SK-N-SH (cell line): Measurements from ENCODE around the gene SECISBP2L. TPM values are rescaled to one million over a fixed set of nuclear protein-coding genes. Genes with fewer than 3 reads are reported as not detected.

Source experiments
- CTCF ChIA-PET: fragments of 300-600, 350-600 bp; formaldehyde crosslinking; extraction: SDS; loops from one replicate; lab custom pipeline; 2021; lab: Yijun Ruan, JAX
- POLR2A ChIA-PET: fragments of 350-600 bp; sonication (Branson Sonifier 250); formaldehyde crosslinking; extraction: SDS; loops from one replicate; lab custom pipeline; 2020; ENCODE audit warnings: antibody characterized with exemption, inconsistent platforms; lab: Yijun Ruan, JAX
- DNase-seq: peaks from one replicate; pipeline ENCODE4 v3.0.0; 2012
- H2AFZ ChIP-seq: fragments of 200-600 bp; sonication (generic); 2 replicates; pipeline ENCODE4 v1.8.1; 2016; ENCODE audit warnings: antibody characterized with exemption, mild to moderate bottlenecking, low read depth
- H3F3A ChIP-seq: fragments of 200-600 bp; sonication (generic); replicated peaks from 2 replicates; pipeline ENCODE3; 2016; ENCODE audit warnings: antibody characterized with exemption, mild to moderate bottlenecking; ENCODE audit not compliant: insufficient read depth
- H3K27ac ChIP-seq, 2 experiments: fragments of 200-500 bp in 1 of 2; fragments of 200-600 bp in 1 of 2; sonication (Bioruptor generic) in 1 of 2; sonication (generic), shearing (Covaris generic) in 1 of 2; 2 replicates each; pipeline versions ENCODE4 v1.5.1 to v1.6.1; 2014 to 2016; ENCODE audit warnings: low read depth in 2 of 2, inconsistent platforms in 1 of 2, low read length in 1 of 2, mild to moderate bottlenecking in 1 of 2, mixed read lengths in 1 of 2
- H3K27me3 ChIP-seq: fragments of 200-600 bp; sonication (generic), shearing (Covaris generic); 2 replicates; pipeline ENCODE4 v1.6.1; 2016; ENCODE audit warnings: mixed run types; ENCODE audit not compliant: insufficient read depth
- H3K36me3 ChIP-seq, 2 experiments: fragments of 200-500 bp in 1 of 2; fragments of 200-600 bp in 1 of 2; sonication (Bioruptor generic) in 1 of 2; sonication (generic) in 1 of 2; replicated peaks in 1 of 2; 2 replicates each; pipeline versions ENCODE3 to v1.5.1; 2014 to 2016; ENCODE audit warnings: low read length in 1 of 2, mild to moderate bottlenecking in 1 of 2; ENCODE audit not compliant: insufficient read depth in 2 of 2, control insufficient read depth in 1 of 2
- H3K4me1 ChIP-seq, 2 experiments: fragments of 200-500 bp in 1 of 2; fragments of 200-600 bp in 1 of 2; sonication (Bioruptor generic) in 1 of 2; sonication (generic), shearing (Covaris generic) in 1 of 2; 2 replicates each; pipeline versions ENCODE4 v1.5.1 to v1.6.1; 2014 to 2016; ENCODE audit warnings: low read depth in 1 of 2, low read length in 1 of 2, mixed run types in 1 of 2; ENCODE audit not compliant: insufficient read depth in 2 of 2, control insufficient read depth in 1 of 2
- H3K4me2 ChIP-seq: fragments of 200-600 bp; sonication (generic), shearing (Covaris generic); 2 replicates; pipeline ENCODE4 v1.6.1; 2017; ENCODE audit warnings: mixed run types
- H3K4me3 ChIP-seq, 2 experiments: fragments of 200-500 bp in 1 of 2; fragments of 200-600 bp in 1 of 2; sonication (Bioruptor generic) in 1 of 2; sonication (generic), shearing (Covaris generic) in 1 of 2; 2 replicates each; pipeline versions ENCODE4 v1.5.1 to v1.8.1; 2014 to 2016; ENCODE audit warnings: low read depth in 2 of 2, inconsistent platforms in 1 of 2, low read length in 1 of 2, mild to moderate bottlenecking in 1 of 2, mixed read lengths in 1 of 2, moderate library complexity in 1 of 2
- H3K79me2 ChIP-seq: fragments of 200-600 bp; sonication (generic); 2 replicates; pipeline ENCODE4 v1.8.1; 2017; ENCODE audit warnings: mild to moderate bottlenecking; ENCODE audit not compliant: insufficient read depth
- H3K9ac ChIP-seq: fragments of 200-600 bp; sonication (generic); 2 replicates; pipeline ENCODE4 v1.6.1; 2017; ENCODE audit warnings: mixed run types
- H3K9me2 ChIP-seq: fragments of 200-600 bp; sonication (generic); 2 replicates; pipeline ENCODE4 v1.6.1; 2017; ENCODE audit warnings: mixed run types
- H3K9me3 ChIP-seq: fragments of 200-600 bp; sonication (generic); 2 replicates; pipeline ENCODE4 v1.6.1; 2017; ENCODE audit warnings: mixed run types, mild to moderate bottlenecking, moderate library complexity
- H4K20me1 ChIP-seq: fragments of 200-600 bp; sonication (generic); 2 replicates; pipeline ENCODE4 v1.6.1; 2017; ENCODE audit warnings: mild to moderate bottlenecking, mixed run types; ENCODE audit not compliant: insufficient read depth
- CHD2 ChIP-seq: fragments of 150-350 bp; IDR thresholded peaks from 2 replicates; pipeline ENCODE4 v1.6.1; 2018; ENCODE audit warnings: low read length; ENCODE audit not compliant: partially characterized antibody
- MXI1 ChIP-seq: IDR thresholded peaks from 2 replicates; pipeline ENCODE4 v1.6.1; 2012; ENCODE audit warnings: mild to moderate bottlenecking, low read depth, low read length, improper control_type of control experiment
- NRF1 ChIP-seq: IDR thresholded peaks from 2 replicates; pipeline ENCODE4 v1.6.1; 2012; ENCODE audit warnings: low read depth, mild to moderate bottlenecking, low read length
- PBX3 ChIP-seq: IDR thresholded peaks from 2 replicates; pipeline ENCODE4; 2012
- REST ChIP-seq: IDR thresholded peaks from 2 replicates; pipeline ENCODE4 v1.6.1; 2012; ENCODE audit warnings: mild to moderate bottlenecking, low read depth, low read length, moderate library complexity
- SIN3A ChIP-seq: IDR thresholded peaks from 2 replicates; pipeline ENCODE4 v1.6.1; 2012; ENCODE audit warnings: low read depth, mild to moderate bottlenecking, low read length, moderate library complexity, borderline replicate concordance
- TCF12 ChIP-seq: IDR thresholded peaks from 2 replicates; pipeline ENCODE4 v1.4.0; 2012
- USF1 ChIP-seq: IDR thresholded peaks from 2 replicates; pipeline ENCODE4 v1.4.0; 2012; ENCODE audit warnings: low read depth, borderline replicate concordance
- WGBS: methylation state at CpG from one replicate; pipeline ENCODE4 v1.1.6; 2017; ENCODE audit warnings: low lambda C conversion rate; 5-methylcytosine and 5-hydroxymethylcytosine counted together
- polyA plus RNA-seq, 3 experiments: library from polyadenylated mRNA; depleted of rRNA; stranded (reverse); fragments of >200 nt; gene quantifications; 2 replicates each; pipeline ENCODE4 v1.2.3, GENCODE V29; 2012

SECISBP2L gene
- polyA plus RNA-seq, 1 of the 3 experiments (the other 2 are of a cell fraction) = 6.0 TPM

GRCh38 chr15:49082960-49083359 is 36.7 kb upstream of the SECISBP2L start:
- 19% methylated on average over 1 of the region's 1 CpG for WGBS
- DNase-seq = no peak
- CTCF ChIA-PET = no interaction called here
- TF ChIP-seq NRF1 (no peak), CHD2 (no peak), TCF12 (peak; percentile 43; the same call in 1 of the 2 replicates)
- Histone ChIP-seq H3K4me1 (no peaks in the 10 kb centered on the region; a peak in 1 of 4 replicates), H3K27ac (peak overlapping the region in 1 of 2 experiments; percentile 75; a peak in 2 of 4 replicates), H4K20me1 (no peaks in the 10 kb centered on the region), H3K27me3 (no peaks in the 10 kb centered on the region), H3K9me2 (no peaks in the 10 kb centered on the region), H3K79me2 (no peaks in the 10 kb centered on the region), H3K9ac (no peak overlapping the region), H2AFZ (0 out of 2 replicates have a peak overlapping the region, but pooled peaks have one; percentile 0), H3K4me2 (no peak overlapping the region), H3K9me3 (no peaks in the 10 kb centered on the region), H3K4me3 (no peak overlapping the region), H3F3A (peaks cover 3% of the 10 kb centered on the region), H3K36me3 (no peaks in the 10 kb centered on the region)
- POLR2A ChIA-PET = no interaction called here

- POLR2A ChIA-PET = no interaction called here
- Histone ChIP-seq H3F3A (peaks cover 2% of the 10 kb centered on the region), H2AFZ (no peak overlapping the region), H3K4me3 (no peak overlapping the region), H3K4me1 (no peaks in the 10 kb centered on the region; a peak in 1 of 4 replicates), H3K27ac (no peak overlapping the region), H3K4me2 (no peak overlapping the region), H3K79me2 (no peaks in the 10 kb centered on the region), H3K36me3 (no peaks in the 10 kb centered on the region), H3K9me2 (no peaks in the 10 kb centered on the region), H3K9me3 (no peaks in the 10 kb centered on the region), H3K27me3 (no peaks in the 10 kb centered on the region), H4K20me1 (no peaks in the 10 kb centered on the region), H3K9ac (no peak overlapping the region)
- no peak for DNase-seq
- WGBS = 81% methylated on average over 8 of the region's 23 CpGs
- CTCF ChIA-PET = interaction anchor here (0.6 kb wide), 1 partner anchor 11 kb away, joined by 3 read pairs; no protein-coding TSS in a partner anchor
- TF ChIP-seq USF1 = no peak
- TF ChIP-seq REST = no peak
- no peak for TF ChIP-seq PBX3
- TF ChIP-seq MXI1 = no peak
- no peak for TF ChIP-seq SIN3A
Measured at GRCh38 chr15:49079340-49080039, 33.2 kb upstream of the SECISBP2L start.
